GM20431 (cell line): Measurements from ENCODE around the gene SPP2.

Experiments used
- in situ Hi-C: fragments of 300-500 bp; cut with MseI, MboI; formaldehyde crosslinking; loops from one replicate; pipeline ENCODE4 v1.15.0; 2020; ENCODE audit warnings: low sequenced_read_pairs; ENCODE audit not compliant: unreplicated experiment

SPP2 gene

GRCh38 chr2:234033885-234034284 is 16.6 kb upstream of the SPP2 start:
- in situ Hi-C loops, result no loop called here

GRCh38 chr2:234038076-234038802 is 12.3 kb upstream of the SPP2 start:
- in situ Hi-C loops, result no loop called here

GRCh38 chr2:234044157-234044556 is 6.3 kb upstream of the SPP2 start:
- in situ Hi-C loops, result no loop called here

- in situ Hi-C loops, result no loop called here
These were observed 4.0 kb upstream of the SPP2 start for GRCh38 chr2:234046521-234046920.

- in situ Hi-C loops, result no loop called here
These were observed 3.1 kb upstream of the SPP2 start for GRCh38 chr2:234047361-234047760.

- in situ Hi-C loops, result no loop called here
These were observed 2.5 kb upstream of the SPP2 start for GRCh38 chr2:234048049-234048448.

- in situ Hi-C loops, result no loop called here
These were observed 1.0 kb downstream of the SPP2 start for GRCh38 chr2:234051374-234052070.

GRCh38 chr2:234058881-234059280 is 8.4 kb downstream of the SPP2 start:
- in situ Hi-C loops, result no loop called here

GRCh38 chr2:234060236-234060635 is 9.7 kb downstream of the SPP2 start:
- in situ Hi-C loops, result no loop called here

GRCh38 chr2:234061624-234062257 is 11.2 kb downstream of the SPP2 start:
- in situ Hi-C loops, result no loop called here

GRCh38 chr2:234066587-234066986 is 16.1 kb downstream of the SPP2 start:
- in situ Hi-C loops, result no loop called here

- in situ Hi-C loops, result no loop called here
These were observed 21.2 kb downstream of the SPP2 start for GRCh38 chr2:234071664-234072063.

GRCh38 chr2:234072454-234072853 is 22.0 kb downstream of the SPP2 start:
- in situ Hi-C loops, result no loop called here

- in situ Hi-C loops, result no loop called here
These were observed 24.4 kb downstream of the SPP2 start for GRCh38 chr2:234074751-234075517.

GRCh38 chr2:234075518-234075915 is 25.0 kb downstream of the SPP2 start:
- in situ Hi-C loops, result no loop called here

GRCh38 chr2:234075947-234076346 is 25.4 kb downstream of the SPP2 start:
- in situ Hi-C loops, result no loop called here

GRCh38 chr2:234076451-234076850 is 25.9 kb downstream of the SPP2 start:
- in situ Hi-C loops, result no loop called here

GRCh38 chr2:234078129-234078528 is 27.6 kb downstream of the SPP2 start:
- in situ Hi-C loops, result no loop called here

GRCh38 chr2:234081970-234082822 is 31.7 kb downstream of the SPP2 start:
- in situ Hi-C loops, result no loop called here
